Activated CD4-positive, alpha-beta T cell treated with anti-CD3 and anti-CD28 coated beads, Interleukin-2, amount 10 ng/mL, durations not matched to agents 24 days and 14 days (primary cell): ENCODE results near the gene LPP. TPM values are rescaled to one million over a fixed set of nuclear protein-coding genes. Genes with fewer than 3 reads are reported as not detected.

Experiments
- DNase-seq: peaks from one replicate; pipeline ENCODE4 v3.0.0; 2022
- H3K27ac Mint-ChIP-seq: one replicate; pipeline ENCODE4 v1.8.0; 2022; ENCODE audit warnings: mild to moderate bottlenecking, mixed read lengths
- H3K27me3 Mint-ChIP-seq: one replicate; pipeline ENCODE4 v1.8.0; 2022; ENCODE audit warnings: mixed read lengths
- H3K36me3 Mint-ChIP-seq: one replicate; pipeline ENCODE4 v1.8.0; 2022; ENCODE audit warnings: low read depth, mild to moderate bottlenecking, mixed read lengths
- H3K4me1 Mint-ChIP-seq: one replicate; pipeline ENCODE4 v1.8.0; 2021; ENCODE audit warnings: mixed read lengths
- H3K4me3 Mint-ChIP-seq: one replicate; pipeline ENCODE4 v1.8.0; 2022; ENCODE audit warnings: mild to moderate bottlenecking, moderate library complexity, mixed read lengths
- H3K9me3 Mint-ChIP-seq: one replicate; pipeline ENCODE4 v1.8.0; 2021; ENCODE audit warnings: mixed read lengths
- intact Hi-C: fragments of 100-400 bp; cut with micrococcal nuclease; formaldehyde crosslinking; loops from one replicate; pipeline ENCODE4 v1.15.1; 2023
- total RNA-seq: library from RNA; stranded (reverse); gene quantifications from 2 replicates; pipeline ENCODE4 v1.2.3, GENCODE V29; 2022

LPP gene
- total RNA-seq, 1 donor from 2014 or later, result 41.4 TPM

DNA sequence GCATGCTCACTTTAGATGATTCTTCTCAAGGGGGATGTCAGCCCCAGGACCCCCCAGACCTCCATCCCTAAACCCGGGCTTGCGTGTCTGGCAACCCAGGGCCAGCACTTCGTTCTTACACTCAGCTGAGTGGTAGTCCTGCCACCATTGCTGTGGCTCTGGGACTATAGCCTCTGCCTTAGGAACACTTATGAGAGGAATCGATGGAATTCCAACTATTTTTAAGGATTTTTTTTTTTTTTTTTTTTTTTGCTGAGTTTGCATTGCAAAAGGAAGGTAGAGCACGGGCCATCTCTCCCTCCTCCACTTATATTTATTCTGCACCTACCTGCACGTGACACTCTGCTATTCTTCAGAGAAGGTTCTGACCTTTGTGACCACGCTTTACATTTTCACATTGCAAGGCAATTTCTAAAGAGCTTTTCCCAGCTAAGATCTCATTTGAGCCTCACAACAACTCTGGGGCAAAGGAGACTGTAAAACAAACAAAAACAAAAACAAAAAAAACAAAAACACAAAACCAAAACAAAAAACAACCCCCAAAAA, 113.9 kb downstream of the LPP start:
- peaks cover 16% of the 10 kb centered on the region for H3K36me3 Mint-ChIP-seq
- H3K27ac Mint-ChIP-seq, result no peak overlapping the region
- H3K4me3 Mint-ChIP-seq, result no peak overlapping the region
- intact Hi-C loops, result no loop called here
- no peak for DNase-seq
- peaks cover 7% of the 10 kb centered on the region for H3K9me3 Mint-ChIP-seq
- H3K27me3 Mint-ChIP-seq, result no peaks in the 10 kb centered on the region
- peaks cover 30% of the 10 kb centered on the region for H3K4me1 Mint-ChIP-seq

DNA sequence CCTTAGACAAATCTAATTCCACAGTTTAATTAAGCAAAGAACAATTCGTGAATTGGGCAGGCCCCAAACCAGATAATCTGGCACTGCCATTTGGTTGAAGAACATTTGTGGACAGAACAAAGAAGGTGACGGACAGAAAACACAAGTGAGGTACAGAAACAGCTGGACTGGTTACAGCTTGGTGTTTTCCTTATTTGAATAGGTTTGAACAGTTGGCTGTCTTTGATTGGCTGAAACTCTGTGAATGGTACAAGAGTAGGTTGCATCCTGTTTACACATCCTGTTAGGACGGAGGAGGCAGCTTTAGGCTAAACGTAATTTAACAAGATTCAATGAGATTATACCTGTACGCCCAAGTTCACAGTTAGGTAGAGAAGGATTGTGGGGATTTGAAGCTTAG, 114.4 kb downstream of the LPP start:
- H3K27ac Mint-ChIP-seq, result no peak overlapping the region
- peaks cover 8% of the 10 kb centered on the region for H3K9me3 Mint-ChIP-seq
- no peak overlapping the region for H3K4me3 Mint-ChIP-seq
- no peaks in the 10 kb centered on the region for H3K27me3 Mint-ChIP-seq
- DNase-seq, result no peak
- intact Hi-C loops, result no loop called here
- H3K4me1 Mint-ChIP-seq, result peaks cover 32% of the 10 kb centered on the region
- peaks cover 14% of the 10 kb centered on the region for H3K36me3 Mint-ChIP-seq

DNA sequence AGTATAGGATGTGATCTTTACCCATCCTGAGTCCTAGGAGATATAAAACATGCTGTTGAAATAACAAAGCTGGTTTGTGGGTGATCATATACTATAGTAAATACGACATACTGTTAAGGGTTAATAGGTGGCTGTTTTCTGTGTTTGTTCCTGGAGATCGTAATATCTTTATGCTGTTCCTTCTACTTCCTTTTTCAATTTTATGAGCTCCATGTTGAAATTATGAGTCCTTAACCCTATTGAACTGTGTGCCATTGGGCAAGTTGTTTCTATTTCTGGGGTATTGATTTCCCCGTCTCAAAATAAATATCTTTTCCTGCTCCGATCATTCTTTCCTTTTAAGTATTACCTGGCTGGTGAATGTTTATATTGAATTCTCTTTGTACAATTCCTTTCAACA, 115.1 kb downstream of the LPP start:
- Mint-ChIP-seq H3K4me1 (peaks cover 32% of the 10 kb centered on the region), H3K27ac (no peak overlapping the region), H3K9me3 (peaks cover 8% of the 10 kb centered on the region), H3K36me3 (peaks cover 16% of the 10 kb centered on the region), H3K4me3 (no peak overlapping the region), H3K27me3 (no peaks in the 10 kb centered on the region)
- DNase-seq, result no peak
- intact Hi-C loops, result no loop called here

DNA sequence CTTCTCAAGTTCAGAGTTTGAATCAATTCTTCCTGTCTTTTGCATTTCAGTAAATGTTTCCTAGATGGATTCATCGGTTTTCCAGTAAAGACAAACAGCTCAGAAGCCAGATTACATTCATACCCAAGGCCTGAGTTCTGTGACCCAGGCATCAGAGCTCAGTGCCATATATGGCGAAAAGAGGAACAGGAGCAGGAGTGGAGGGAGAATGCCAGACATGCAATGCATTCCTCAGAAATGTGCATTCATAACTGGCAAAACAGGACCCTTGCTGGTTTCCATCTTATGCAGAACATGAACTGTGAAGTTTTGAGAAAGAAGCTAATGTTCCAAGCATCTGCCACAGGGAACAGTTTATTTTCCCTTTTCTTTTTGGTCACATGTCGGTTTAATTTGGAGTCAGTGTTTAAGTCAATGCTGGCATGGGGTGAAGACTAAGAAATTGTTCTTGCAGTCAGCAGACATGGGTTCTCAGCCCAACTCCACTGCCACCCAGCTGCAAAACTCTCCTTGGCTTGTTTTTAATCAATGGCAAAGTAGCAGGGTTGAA, 116.5 kb downstream of the LPP start:
- H3K9me3 Mint-ChIP-seq, result peaks cover 8% of the 10 kb centered on the region
- no peak overlapping the region for H3K27ac Mint-ChIP-seq
- H3K4me3 Mint-ChIP-seq, result no peak overlapping the region
- H3K36me3 Mint-ChIP-seq, result peaks cover 16% of the 10 kb centered on the region
- no peak for DNase-seq
- H3K27me3 Mint-ChIP-seq, result no peaks in the 10 kb centered on the region
- H3K4me1 Mint-ChIP-seq, result peaks cover 32% of the 10 kb centered on the region
- intact Hi-C loops, result no loop called here

DNA sequence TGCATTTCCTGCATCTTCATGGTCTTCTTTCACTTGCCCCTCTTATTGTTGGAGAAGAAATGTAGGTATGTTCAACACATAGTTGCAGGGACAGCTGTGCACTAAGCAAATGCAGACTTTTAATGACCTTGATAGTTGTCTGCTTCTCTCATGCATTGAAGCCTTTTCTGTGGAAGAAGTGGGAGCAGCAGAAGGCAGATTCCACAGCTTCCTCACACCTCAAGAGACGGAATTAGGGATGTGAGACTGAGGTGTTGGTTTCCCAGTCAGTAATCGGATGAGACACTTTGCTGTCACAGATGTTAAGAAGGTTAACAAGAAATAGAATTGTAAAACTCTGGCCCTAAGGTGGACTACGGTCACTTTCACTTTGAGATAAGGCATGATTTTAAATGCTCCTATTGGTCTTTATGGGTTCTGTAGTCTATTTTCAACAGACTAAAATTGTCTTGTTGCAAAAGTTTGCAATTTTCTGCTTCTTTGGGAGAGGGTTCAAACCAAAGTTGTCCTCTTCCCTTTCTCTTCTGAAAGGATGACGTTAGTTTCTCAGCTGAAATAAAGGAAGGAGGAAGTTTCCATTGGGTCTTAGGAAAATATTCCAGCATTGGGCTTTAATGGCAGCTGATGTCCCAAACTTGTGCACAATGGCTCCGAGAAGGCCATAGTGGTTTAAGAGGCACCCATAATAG, 117.4 kb downstream of the LPP start:
- Mint-ChIP-seq H3K27ac (no peak overlapping the region), H3K4me3 (no peak overlapping the region), H3K4me1 (peaks cover 34% of the 10 kb centered on the region), H3K9me3 (peaks cover 8% of the 10 kb centered on the region), H3K27me3 (no peaks in the 10 kb centered on the region), H3K36me3 (peaks cover 19% of the 10 kb centered on the region)
- no peak for DNase-seq
- intact Hi-C loops, result no loop called here

DNA sequence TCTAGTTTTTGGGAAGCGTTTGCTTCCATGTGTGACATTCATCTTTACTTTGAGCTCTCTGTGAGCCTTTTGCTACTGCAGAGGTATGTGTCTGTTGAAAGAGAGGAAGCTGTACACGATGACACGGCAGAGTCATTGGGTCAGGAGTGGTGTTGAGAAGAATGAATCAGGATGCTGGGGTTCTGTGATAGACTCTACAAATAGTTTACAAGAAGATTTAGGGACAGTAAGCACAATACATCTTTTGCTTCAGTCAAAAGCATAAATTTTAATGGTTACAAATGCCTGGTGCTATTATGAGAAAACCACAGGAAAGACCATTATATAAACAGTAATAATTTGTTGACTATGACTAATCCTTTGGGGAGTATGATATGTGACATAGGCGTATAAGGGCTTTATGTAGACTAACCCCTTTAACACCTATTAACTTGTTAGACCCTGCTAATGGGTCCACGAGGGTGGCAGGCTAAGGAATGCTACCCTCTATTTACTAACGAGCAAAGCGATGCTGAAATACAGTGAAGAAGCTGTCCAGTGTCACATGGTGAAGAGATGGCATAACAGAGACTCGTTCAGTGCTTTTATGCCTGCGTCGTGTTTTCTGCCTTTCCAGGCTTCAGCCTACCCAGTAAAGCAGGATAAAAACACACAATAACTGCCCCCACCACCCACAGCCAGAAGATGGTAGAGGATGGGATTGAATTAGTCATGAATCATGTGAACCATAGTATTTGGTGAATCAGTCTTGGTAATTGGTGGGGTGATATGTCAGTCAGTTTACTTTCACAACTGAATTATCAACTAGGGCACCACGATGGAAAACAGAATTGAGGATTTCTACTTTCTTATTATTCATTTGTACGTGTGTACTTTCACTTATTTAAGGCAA, 118.8 kb downstream of the LPP start:
- intact Hi-C loops, result no loop called here
- peaks cover 8% of the 10 kb centered on the region for H3K9me3 Mint-ChIP-seq
- H3K27ac Mint-ChIP-seq, result no peak overlapping the region
- no peaks in the 10 kb centered on the region for H3K27me3 Mint-ChIP-seq
- H3K4me3 Mint-ChIP-seq, result no peak overlapping the region
- no peak for DNase-seq
- peaks cover 29% of the 10 kb centered on the region for H3K4me1 Mint-ChIP-seq
- peaks cover 14% of the 10 kb centered on the region for H3K36me3 Mint-ChIP-seq

DNA sequence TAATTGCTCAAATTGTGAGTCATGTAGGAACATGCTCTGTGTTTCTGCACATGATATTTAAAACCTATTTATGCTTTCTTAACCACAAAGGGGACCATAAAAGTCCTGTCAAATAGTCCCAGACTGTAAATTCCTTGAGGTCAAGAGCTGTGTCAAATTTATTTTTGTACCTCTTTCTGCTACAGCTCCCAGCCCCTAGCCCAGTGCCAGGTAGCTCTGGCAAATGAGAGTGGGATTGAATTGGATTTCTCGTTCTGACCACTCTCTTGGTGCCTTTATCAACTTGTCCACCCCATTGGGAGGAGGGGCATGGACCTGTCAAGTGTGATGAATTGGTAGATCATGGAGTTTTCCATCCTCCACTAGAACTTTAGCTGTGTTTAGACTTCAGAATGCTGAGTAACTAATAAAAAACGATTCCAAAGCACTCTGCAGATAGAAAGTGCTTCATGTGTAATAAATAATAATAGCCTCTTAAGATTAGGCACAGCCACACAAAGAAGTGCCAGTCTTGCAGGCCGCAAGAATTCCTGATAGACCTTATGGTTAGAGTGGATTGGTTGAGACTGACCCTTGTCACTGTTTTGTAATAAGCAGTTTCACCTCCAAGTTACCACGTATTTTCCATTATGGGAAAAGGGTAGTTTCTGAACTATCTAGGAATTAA, 120.4 kb downstream of the LPP start:
- no peaks in the 10 kb centered on the region for H3K27me3 Mint-ChIP-seq
- H3K4me1 Mint-ChIP-seq, result peaks cover 30% of the 10 kb centered on the region
- H3K9me3 Mint-ChIP-seq, result peaks cover 8% of the 10 kb centered on the region
- intact Hi-C loops, result no loop called here
- H3K4me3 Mint-ChIP-seq, result no peak overlapping the region
- peaks cover 18% of the 10 kb centered on the region for H3K36me3 Mint-ChIP-seq
- DNase-seq, result no peak
- no peak overlapping the region for H3K27ac Mint-ChIP-seq

DNA sequence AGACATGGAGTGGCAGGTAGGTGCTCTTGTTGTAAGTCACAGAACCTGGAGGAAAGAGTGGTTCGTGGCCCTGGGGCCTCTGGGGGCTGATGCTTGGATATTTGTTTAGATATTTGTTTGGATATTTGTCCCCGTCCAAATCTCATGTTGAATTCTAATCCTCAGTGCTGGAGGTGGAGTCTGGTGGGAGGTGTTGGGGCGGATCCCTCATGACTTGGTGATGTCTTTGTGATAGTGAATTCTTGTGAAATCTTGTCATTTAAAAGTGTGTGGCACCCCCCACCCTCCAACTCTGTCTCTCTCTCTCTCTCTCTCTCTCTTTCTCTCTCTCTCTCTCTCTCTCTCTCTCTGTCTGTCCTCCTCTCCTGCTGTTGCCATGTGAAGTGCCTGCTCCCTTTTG, 122.4 kb downstream of the LPP start:
- peaks cover 9% of the 10 kb centered on the region for H3K36me3 Mint-ChIP-seq
- no peak overlapping the region for H3K4me3 Mint-ChIP-seq
- intact Hi-C loops, result no loop called here
- H3K9me3 Mint-ChIP-seq, result peaks cover 8% of the 10 kb centered on the region
- H3K27ac Mint-ChIP-seq, result no peak overlapping the region
- DNase-seq, result no peak
- peaks cover 27% of the 10 kb centered on the region for H3K4me1 Mint-ChIP-seq
- no peaks in the 10 kb centered on the region for H3K27me3 Mint-ChIP-seq

DNA sequence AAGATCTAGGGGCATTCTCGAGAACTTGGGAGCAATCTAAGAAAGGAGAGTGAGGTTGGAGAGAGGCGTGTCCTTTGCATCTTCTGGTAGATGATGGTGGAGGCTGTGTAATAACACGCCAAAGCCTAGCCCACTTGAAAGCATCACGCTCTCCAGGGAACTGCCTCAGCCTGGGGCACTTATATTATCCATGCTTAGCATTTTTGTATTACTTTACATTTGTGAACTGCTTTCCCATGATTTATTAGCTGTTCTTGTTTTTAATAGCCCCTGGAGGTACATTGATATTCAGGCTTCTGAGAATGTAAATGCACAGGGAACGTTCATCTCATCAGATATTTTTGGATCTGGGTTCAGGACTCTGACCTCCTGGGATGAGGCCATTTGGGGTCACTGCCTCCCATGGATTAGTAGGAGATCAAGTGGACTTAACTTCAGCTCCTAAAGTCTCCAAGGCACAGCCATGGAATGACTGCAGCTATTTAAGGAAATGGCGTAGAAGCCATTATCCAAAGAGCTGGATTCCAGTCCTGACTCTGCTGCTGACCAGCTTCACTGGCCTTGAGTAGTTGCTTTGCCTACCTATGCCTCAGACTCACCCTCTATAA, 124.9 kb downstream of the LPP start:
- H3K36me3 Mint-ChIP-seq, result peaks cover 10% of the 10 kb centered on the region
- H3K27me3 Mint-ChIP-seq, result no peaks in the 10 kb centered on the region
- intact Hi-C loops, result no loop called here
- H3K4me1 Mint-ChIP-seq, result peaks cover 23% of the 10 kb centered on the region
- DNase-seq, result no peak
- H3K27ac Mint-ChIP-seq, result no peak overlapping the region
- H3K4me3 Mint-ChIP-seq, result no peak overlapping the region
- H3K9me3 Mint-ChIP-seq, result no peaks in the 10 kb centered on the region

DNA sequence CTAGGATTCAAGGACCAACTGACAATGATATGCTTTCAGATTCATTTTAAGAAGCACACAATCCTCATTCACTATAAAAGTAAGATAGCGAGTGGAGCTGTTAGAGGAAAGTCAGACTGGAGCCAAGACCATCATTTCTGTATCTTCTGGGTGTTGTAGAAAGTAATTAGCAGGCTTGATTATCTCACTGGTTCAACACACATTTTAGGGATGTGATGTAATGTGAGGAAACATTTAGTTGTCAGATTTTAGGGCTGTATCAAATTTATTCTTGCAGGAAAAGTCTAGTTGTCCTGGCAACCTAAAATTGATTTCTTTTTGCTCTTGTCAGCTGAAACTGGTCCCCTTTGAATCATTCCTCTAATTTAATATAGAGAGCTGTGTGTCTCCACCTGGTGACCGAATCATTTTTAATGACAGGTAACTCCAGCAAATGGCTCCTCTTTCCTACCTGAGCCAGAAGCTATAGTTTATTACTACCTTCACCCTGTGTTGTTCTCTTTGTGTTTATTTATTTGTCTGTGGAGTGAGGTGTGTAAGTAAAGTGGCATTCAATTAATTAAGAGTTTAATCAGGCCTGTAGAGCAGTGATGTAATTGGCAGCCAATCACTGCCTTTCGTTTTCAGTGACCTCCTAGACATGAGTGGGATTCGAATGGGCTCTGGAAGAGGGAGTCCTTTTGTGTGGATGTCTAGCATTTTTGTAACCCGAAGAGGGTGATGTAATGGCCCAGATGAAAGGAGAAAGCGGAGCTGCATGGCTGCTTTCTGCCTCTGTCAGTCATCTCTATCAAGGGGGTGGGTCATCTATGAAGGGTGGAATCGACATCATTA, 125.8 kb downstream of the LPP start:
- no peak overlapping the region for H3K27ac Mint-ChIP-seq

DNA sequence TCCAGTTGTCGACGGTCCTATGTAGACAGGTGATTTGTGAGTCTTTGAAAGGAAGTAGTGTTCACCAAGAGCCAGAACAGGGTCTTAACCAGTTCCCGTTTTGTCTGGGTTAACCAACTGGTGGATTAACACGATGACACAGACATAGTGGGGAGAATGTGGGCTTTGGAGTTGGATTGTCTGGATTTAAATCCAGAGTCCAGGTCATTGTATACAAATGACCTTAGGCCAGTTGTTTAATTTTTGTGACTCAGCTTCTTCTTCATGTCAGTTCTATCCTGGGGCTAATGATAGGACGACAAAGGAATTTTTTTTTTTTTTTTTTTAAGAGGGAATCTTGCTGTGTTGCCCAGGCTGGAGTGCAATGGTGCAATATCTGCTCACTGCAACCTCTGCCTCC, 126.7 kb downstream of the LPP start:
- Mint-ChIP-seq H3K4me3 (no peak overlapping the region), H3K9me3 (no peaks in the 10 kb centered on the region), H3K4me1 (peaks cover 40% of the 10 kb centered on the region), H3K27ac (no peak overlapping the region), H3K27me3 (no peaks in the 10 kb centered on the region), H3K36me3 (peaks cover 8% of the 10 kb centered on the region)
- DNase-seq, result no peak
- intact Hi-C loops, result loop anchor here (5.0 to 10.0 kb wide), 2 partner anchors 128 to 404 kb away; partner anchors contain the start of gene LPP

More for the DNA sequence above, 125.8 kb downstream of the LPP start:
- H3K9me3 Mint-ChIP-seq, result no peaks in the 10 kb centered on the region
- no peak for DNase-seq
- peaks cover 31% of the 10 kb centered on the region for H3K4me1 Mint-ChIP-seq
- peaks cover 8% of the 10 kb centered on the region for H3K36me3 Mint-ChIP-seq
- no peak overlapping the region for H3K4me3 Mint-ChIP-seq
- intact Hi-C loops, result loop anchor here (5.0 to 10.0 kb wide), 2 partner anchors 127 to 405 kb away; partner anchors contain the start of gene LPP
- H3K27me3 Mint-ChIP-seq, result no peaks in the 10 kb centered on the region

DNA sequence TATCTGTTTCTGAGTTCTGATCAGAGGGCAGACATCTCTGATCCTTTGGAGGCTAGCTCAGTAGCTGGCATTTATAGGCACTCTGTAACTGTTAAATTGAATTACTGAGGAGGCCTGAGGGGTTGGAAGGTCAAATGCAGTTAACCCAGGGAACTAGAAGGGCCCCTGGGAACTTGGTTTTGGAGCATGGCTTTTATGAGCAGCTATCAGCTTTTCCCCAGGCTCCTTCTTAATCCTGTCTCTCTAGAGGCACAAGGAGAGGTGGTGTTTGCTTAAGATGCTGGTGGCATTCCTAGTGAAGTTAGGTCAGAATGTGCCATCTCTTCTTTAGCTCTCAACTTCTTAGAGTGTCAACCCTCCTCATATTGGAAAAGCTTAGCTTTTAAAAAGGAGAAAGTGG, 128.9 kb downstream of the LPP start:
- intact Hi-C loops, result loop anchor here (2.0 to 10.0 kb wide), 3 partner anchors 18 to 402 kb away; partner anchors contain the start of gene LPP
- Mint-ChIP-seq H3K27me3 (no peaks in the 10 kb centered on the region), H3K27ac (peak overlapping the region; percentile 1), H3K4me3 (no peak overlapping the region), H3K4me1 (peaks cover 48% of the 10 kb centered on the region), H3K36me3 (peaks cover 10% of the 10 kb centered on the region), H3K9me3 (no peaks in the 10 kb centered on the region)
- DNase-seq, result no peak
